HepG2 (cell line): ENCODE results near the gene TMEM154. TPM values are rescaled to one million over a fixed set of nuclear protein-coding genes. Genes with fewer than 3 reads are reported as not detected.

ENCODE experiments used
- ATAC-seq: fragments of 200-7000 bp; cut with Tn5 transposase; 3 replicates; pipeline ENCODE4 v1.9.1; 2020; ENCODE audit warnings: mild to moderate bottlenecking, moderate library complexity
- BruUV-seq: library from RNA; stranded (reverse); fragments of 400-500 nt; replicated peaks from 2 replicates; lab custom pipeline; 2021; lab: Mats Ljungman, UMichigan
- CTCF ChIA-PET: fragments of 300-600 bp; formaldehyde crosslinking; extraction: SDS; loops from one replicate; lab custom pipeline; 2021; ENCODE audit warnings: low total read pairs, inconsistent platforms, low intra/inter-chr PET ratio; lab: Yijun Ruan, JAX
- POLR2A ChIA-PET: fragments of 350-600 bp; sonication (Branson Sonifier 250); formaldehyde crosslinking; loops from one replicate; lab custom pipeline; 2020; ENCODE audit warnings: antibody characterized with exemption, inconsistent platforms; lab: Yijun Ruan, JAX
- DNase-seq: peaks from one replicate; pipeline ENCODE4 v3.0.0-alpha.2; 2015; ENCODE audit warnings: low spot score
- FAIRE-seq: peaks from 3 replicates; lab custom pipeline; 2011; peaks lifted over from hg19 to GRCh38; lab: Jason Lieb, UNC
- H2AFZ ChIP-seq: one replicate; pipeline ENCODE4 v1.6.1; 2011; ENCODE audit warnings: low read length, inconsistent platforms
- H3K27ac ChIP-seq: fragments of 300-600 bp; 3 replicates; pipeline ENCODE4 v1.8.0; 2011; ENCODE audit warnings: mixed run types, mild to moderate bottlenecking, mixed read lengths, low read length, inconsistent platforms; ENCODE audit not compliant: insufficient read depth; ENCODE audit errors: extremely low read length
- H3K27me3 ChIP-seq, 2 experiments: fragments of 200-600 bp in 1 of 2; 2 replicates in 1 of 2; 3 replicates in 1 of 2; pipeline versions ENCODE4 v1.6.0 to v1.8.0; 2011; ENCODE audit warnings: low read length in 2 of 2, mild to moderate bottlenecking in 2 of 2, moderate library complexity in 2 of 2, inconsistent platforms in 1 of 2; ENCODE audit not compliant: insufficient read depth in 2 of 2, control insufficient read depth in 1 of 2
- H3K36me3 ChIP-seq, 2 experiments: fragments of 200-600 bp in 1 of 2; replicated peaks in 1 of 2; 2 replicates in 1 of 2; 3 replicates in 1 of 2; pipeline versions ENCODE4 v1.5.1 to v1.8.0; 2011; ENCODE audit warnings: low read length in 2 of 2, inconsistent platforms in 1 of 2; ENCODE audit not compliant: insufficient read depth in 2 of 2, control insufficient read depth in 1 of 2
- H3K4me1 ChIP-seq: 2 replicates; pipeline ENCODE4 v1.5.1; 2012; ENCODE audit warnings: low read length, inconsistent platforms; ENCODE audit not compliant: insufficient read depth
- H3K4me2 ChIP-seq: 2 replicates; pipeline ENCODE4 v1.6.0; 2011; ENCODE audit warnings: low read depth, low read length, inconsistent platforms
- H3K4me3 ChIP-seq, 3 experiments: fragments of 200-600 bp in 1 of 3; sonication (generic), shearing (Covaris generic) in 1 of 3; replicated peaks in 1 of 3; 2 replicates each; pipeline ENCODE4 v1.5.1; 2011 to 2016; ENCODE audit warnings: low read length in 3 of 3, inconsistent platforms in 2 of 3, low read depth in 2 of 3, mild to moderate bottlenecking in 2 of 3, control low read depth in 1 of 3, mixed read lengths in 1 of 3; ENCODE audit not compliant: insufficient read depth in 1 of 3
- H3K79me2 ChIP-seq: one replicate; pipeline ENCODE4 v1.6.1; 2011; ENCODE audit warnings: low read length, inconsistent platforms; ENCODE audit not compliant: insufficient read depth
- H3K9ac ChIP-seq: 2 replicates; pipeline ENCODE4 v1.6.0; 2011; ENCODE audit warnings: mild to moderate bottlenecking, low read depth, low read length, inconsistent platforms; ENCODE audit not compliant: insufficient read depth
- H3K9me3 ChIP-seq: 2 replicates; pipeline ENCODE4 v1.5.1; 2012; ENCODE audit warnings: mild to moderate bottlenecking, low read length
- H4K20me1 ChIP-seq: 2 replicates; pipeline ENCODE4 v1.6.0; 2011; ENCODE audit warnings: inconsistent platforms, mild to moderate bottlenecking, low read length, moderate library complexity; ENCODE audit not compliant: insufficient read depth
- E2F1 ChIP-seq: sonication (generic); formaldehyde crosslinking; IDR thresholded peaks from 2 replicates; pipeline ENCODE4 v1.5.0; 2020; ENCODE audit warnings: missing genetic modification reagents
- RFX1 ChIP-seq: fragments of 450-650 bp; IDR thresholded peaks from 2 replicates; pipeline ENCODE4 v1.6.1; 2017
- SIX1 ChIP-seq: sonication (generic); formaldehyde crosslinking; IDR thresholded peaks from 2 replicates; pipeline ENCODE4 v1.4.0; 2020; ENCODE audit warnings: missing genetic modification reagents, borderline replicate concordance
- SMAD1 ChIP-seq: sonication (generic); formaldehyde crosslinking; IDR thresholded peaks from 2 replicates; pipeline ENCODE4 v1.4.0; 2020; ENCODE audit warnings: missing genetic modification reagents, low read depth, mild to moderate bottlenecking, borderline replicate concordance
- ZNF101 ChIP-seq: sonication (generic); formaldehyde crosslinking; IDR thresholded peaks from 2 replicates; pipeline ENCODE4 v1.4.0; 2020; ENCODE audit warnings: mild to moderate bottlenecking, low read depth, missing genetic modification reagents, borderline replicate concordance
- ZNF234 ChIP-seq: sonication (generic); formaldehyde crosslinking; conservative IDR thresholded peaks from 2 replicates; pipeline ENCODE4 v1.5.1; 2020; ENCODE audit warnings: mild to moderate bottlenecking, missing genetic modification reagents
- ZNF3 ChIP-seq: IDR thresholded peaks from 2 replicates; pipeline ENCODE4 v1.7.0; 2017; ENCODE audit warnings: inconsistent platforms
- ZNF749 ChIP-seq: sonication (generic); formaldehyde crosslinking; IDR thresholded peaks from 2 replicates; pipeline ENCODE4 v1.8.0; 2022; ENCODE audit warnings: mild to moderate bottlenecking, missing genetic modification reagents, moderate library complexity, borderline replicate concordance
- WGBS: methylation state at CpG from one replicate; pipeline ENCODE4 v1.1.6; 2017; ENCODE audit warnings: low lambda C conversion rate; 5-methylcytosine and 5-hydroxymethylcytosine counted together
- in situ Hi-C: cut with HindIII; loops from 2 replicates; pipeline ENCODE4 v1.10.0; 2017; ENCODE audit warnings: low pct_unique_long_range_greater_than_20kb; ENCODE audit not compliant: extremely low pct_ligation_motif_present
- intact Hi-C: fragments of 100-400 bp; cut with micrococcal nuclease; formaldehyde crosslinking; loops from one replicate; pipeline ENCODE4 v1.10.0; 2022; ENCODE audit not compliant: unreplicated experiment
- polyA plus RNA-seq, 8 experiments: library from polyadenylated mRNA; depleted of rRNA in 3 of 8; stranded (reverse) in 7 of 8; unstranded in 1 of 8; fragments of >200 nt; fragmentation: Illumina TruSeq in 4 of 8; extraction: Trizol in 4 of 8; gene quantifications; 2 replicates each; pipeline versions ENCODE4 v1.2.1 to v1.2.3, GENCODE V29; 2011 to 2016; ENCODE audit warnings: low read depth in 4 of 8, missing spikeins in 1 of 8, mixed read lengths in 1 of 8; ENCODE audit not compliant: insufficient read depth in 1 of 8
- total RNA-seq, 5 experiments: library from RNA; depleted of rRNA; stranded (reverse); fragments of >200 nt; fragmentation: Illumina TruSeq; extraction: Trizol; gene quantifications; 2 replicates each; pipeline ENCODE4 v1.2.3, GENCODE V29; 2016; ENCODE audit warnings: low read depth in 1 of 5
- TF ChIP-seq, protein P1 (sequence below): IDR thresholded peaks from 2 replicates; pipeline ENCODE4 v1.6.1; 2016; ENCODE audit warnings: control low read depth

TMEM154 gene
- total and polyA plus RNA-seq, 2 of the 13 experiments (the other 11 are each of a cell fraction or from before 2014, with no cell fraction given), result 0.03 TPM; not detected in 1

DNA sequence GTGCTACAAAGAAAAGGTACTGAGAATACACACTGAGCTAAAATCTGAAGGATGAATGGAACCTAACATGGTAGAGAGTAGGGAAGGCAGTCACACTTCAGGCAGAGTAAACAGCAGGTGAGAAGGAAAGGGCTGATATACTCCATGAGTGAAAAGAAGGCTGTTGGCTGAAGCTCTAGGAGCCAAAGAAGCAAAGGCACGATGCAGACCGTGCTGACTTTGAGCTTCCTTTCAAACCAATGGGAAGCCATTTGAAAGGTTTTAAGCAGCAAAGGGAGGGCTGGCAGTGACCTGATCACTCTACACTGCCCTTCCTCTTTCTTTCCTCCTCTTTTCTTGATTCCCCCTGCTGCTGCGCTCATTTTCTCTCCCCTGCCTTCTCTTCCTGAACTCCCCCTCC is 66.4 kb downstream of the TMEM154 start:
- in situ Hi-C loops (no loop called here), intact Hi-C loops (no loop called here)
- no peak overlapping the region for H2AFZ ChIP-seq
- ChIA-PET CTCF (no interaction called here), POLR2A (no interaction called here)
- H3K4me3 ChIP-seq, result no peak overlapping the region
- 22% methylated on average over 3 of the region's 3 CpGs for WGBS
- no peaks in the 10 kb centered on the region for H3K79me2 ChIP-seq
- BruUV-seq, result no TSS peak
- no peak for DNase-seq
- H3K27ac ChIP-seq, result no peak overlapping the region
- no peaks in the 10 kb centered on the region for H3K9me3 ChIP-seq
- TF ChIP-seq SMAD1 (no peak), E2F1 (CRISPR knock-in tag) (no peak), RFX1 (no peak)
- H3K4me2 ChIP-seq, result no peak overlapping the region
- FAIRE-seq, result no peak
- ATAC-seq, result no peak
- peaks cover 2 to 35% of the 10 kb centered on the region in 2 experiments; a peak in 3 of 5 replicates for H3K27me3 ChIP-seq
- no peaks in the 10 kb centered on the region for H3K4me1 ChIP-seq
- H3K36me3 ChIP-seq, result no peaks in the 10 kb centered on the region
- H3K9ac ChIP-seq, result no peak overlapping the region
- no peaks in the 10 kb centered on the region for H4K20me1 ChIP-seq

DNA sequence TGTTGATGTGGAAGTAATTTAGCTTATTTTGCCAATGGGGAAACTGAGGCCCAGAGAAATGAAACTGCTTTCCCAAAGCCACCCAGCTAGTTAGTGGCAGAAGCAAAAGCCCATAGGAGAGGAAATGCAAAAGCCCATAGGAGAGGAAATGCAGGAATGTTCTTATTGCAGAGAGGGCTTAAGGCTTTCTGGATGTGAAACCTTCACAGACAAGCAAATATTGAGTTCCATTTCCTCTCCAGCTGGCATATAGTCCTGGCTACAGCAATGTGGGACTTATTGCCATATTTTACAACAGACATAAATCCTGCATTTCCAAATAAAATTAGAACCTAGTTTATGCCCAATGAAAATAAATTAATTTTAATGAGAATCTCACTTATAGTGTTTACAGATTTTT is 69.7 kb downstream of the TMEM154 start:
- Histone ChIP-seq H3K27ac (no peak overlapping the region), H3K9ac (no peak overlapping the region), H4K20me1 (no peaks in the 10 kb centered on the region), H3K4me3 (no peak overlapping the region), H3K4me2 (no peak overlapping the region), H2AFZ (no peak overlapping the region), H3K36me3 (no peaks in the 10 kb centered on the region), H3K4me1 (no peaks in the 10 kb centered on the region), H3K9me3 (no peaks in the 10 kb centered on the region), H3K27me3 (peaks cover 2 to 35% of the 10 kb centered on the region in 2 experiments; a peak in 3 of 5 replicates), H3K79me2 (no peaks in the 10 kb centered on the region)
- no peak for DNase-seq
- ChIA-PET CTCF (no interaction called here), POLR2A (no interaction called here)
- intact Hi-C loops (no loop called here), in situ Hi-C loops (no loop called here)
- no TSS peak for BruUV-seq
- ATAC-seq, result no peak
- no peak for FAIRE-seq
- TF ChIP-seq SIX1 (no peak), ZNF749 (CRISPR knock-in tag) (no peak), ZNF101 (CRISPR knock-in tag) (no peak), ZNF3 (CRISPR knock-in tag) (no peak), ZNF234 (no peak)
- TF ChIP-seq, protein P1, sequence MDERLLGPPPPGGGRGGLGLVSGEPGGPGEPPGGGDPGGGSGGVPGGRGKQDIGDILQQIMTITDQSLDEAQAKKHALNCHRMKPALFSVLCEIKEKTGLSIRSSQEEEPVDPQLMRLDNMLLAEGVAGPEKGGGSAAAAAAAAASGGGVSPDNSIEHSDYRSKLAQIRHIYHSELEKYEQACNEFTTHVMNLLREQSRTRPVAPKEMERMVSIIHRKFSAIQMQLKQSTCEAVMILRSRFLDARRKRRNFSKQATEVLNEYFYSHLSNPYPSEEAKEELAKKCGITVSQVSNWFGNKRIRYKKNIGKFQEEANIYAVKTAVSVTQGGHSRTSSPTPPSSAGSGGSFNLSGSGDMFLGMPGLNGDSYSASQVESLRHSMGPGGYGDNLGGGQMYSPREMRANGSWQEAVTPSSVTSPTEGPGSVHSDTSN (CRISPR knock-in tag), result no peak
